AG09309 (cell line): Measurements from ENCODE around the gene RIOK1.

ENCODE experiments used
- DNase-seq: peaks from one replicate; pipeline ENCODE4 v3.0.0-alpha.2; 2010; ENCODE audit warnings: low read depth
- H3K4me3 ChIP-seq: 2 replicates; pipeline ENCODE4 v1.5.1; 2011; ENCODE audit warnings: mild to moderate bottlenecking, low read depth, low read length, moderate library complexity; ENCODE audit not compliant: control insufficient read depth
- TF ChIP-seq, protein P1 (sequence below): IDR thresholded peaks from 2 replicates; pipeline ENCODE4 v1.5.1; 2011; ENCODE audit warnings: mild to moderate bottlenecking, low read depth, low read length, inconsistent platforms; ENCODE audit not compliant: insufficient read depth, control insufficient read depth; ENCODE audit errors: missing control alignments

Gene RIOK1

GRCh38 chr6:7439228-7439627, 49.6 kb downstream of the RIOK1 start:
- TF ChIP-seq, protein P1, sequence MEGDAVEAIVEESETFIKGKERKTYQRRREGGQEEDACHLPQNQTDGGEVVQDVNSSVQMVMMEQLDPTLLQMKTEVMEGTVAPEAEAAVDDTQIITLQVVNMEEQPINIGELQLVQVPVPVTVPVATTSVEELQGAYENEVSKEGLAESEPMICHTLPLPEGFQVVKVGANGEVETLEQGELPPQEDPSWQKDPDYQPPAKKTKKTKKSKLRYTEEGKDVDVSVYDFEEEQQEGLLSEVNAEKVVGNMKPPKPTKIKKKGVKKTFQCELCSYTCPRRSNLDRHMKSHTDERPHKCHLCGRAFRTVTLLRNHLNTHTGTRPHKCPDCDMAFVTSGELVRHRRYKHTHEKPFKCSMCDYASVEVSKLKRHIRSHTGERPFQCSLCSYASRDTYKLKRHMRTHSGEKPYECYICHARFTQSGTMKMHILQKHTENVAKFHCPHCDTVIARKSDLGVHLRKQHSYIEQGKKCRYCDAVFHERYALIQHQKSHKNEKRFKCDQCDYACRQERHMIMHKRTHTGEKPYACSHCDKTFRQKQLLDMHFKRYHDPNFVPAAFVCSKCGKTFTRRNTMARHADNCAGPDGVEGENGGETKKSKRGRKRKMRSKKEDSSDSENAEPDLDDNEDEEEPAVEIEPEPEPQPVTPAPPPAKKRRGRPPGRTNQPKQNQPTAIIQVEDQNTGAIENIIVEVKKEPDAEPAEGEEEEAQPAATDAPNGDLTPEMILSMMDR: no peak
- no peak overlapping the region for H3K4me3 ChIP-seq
- no peak for DNase-seq

GRCh38 chr6:7440476-7440875, 50.9 kb downstream of the RIOK1 start:
- TF ChIP-seq, protein P1: no peak
- DNase-seq: no peak

GRCh38 chr6:7441048-7441775, 51.6 kb downstream of the RIOK1 start:
- H3K4me3 ChIP-seq: no peak overlapping the region
- DNase-seq: no peak
- TF ChIP-seq, protein P1: no peak

More at GRCh38 chr6:7440476-7440875, 50.9 kb downstream of the RIOK1 start:
- no peak overlapping the region for H3K4me3 ChIP-seq

GRCh38 chr6:7442467-7442866, 52.9 kb downstream of the RIOK1 start:
- H3K4me3 ChIP-seq: no peak overlapping the region
- DNase-seq: no peak
- TF ChIP-seq, protein P1: no peak

GRCh38 chr6:7445101-7445500, 55.5 kb downstream of the RIOK1 start:
- no peak for DNase-seq
- TF ChIP-seq, protein P1: no peak
- H3K4me3 ChIP-seq: no peak overlapping the region

DNA sequence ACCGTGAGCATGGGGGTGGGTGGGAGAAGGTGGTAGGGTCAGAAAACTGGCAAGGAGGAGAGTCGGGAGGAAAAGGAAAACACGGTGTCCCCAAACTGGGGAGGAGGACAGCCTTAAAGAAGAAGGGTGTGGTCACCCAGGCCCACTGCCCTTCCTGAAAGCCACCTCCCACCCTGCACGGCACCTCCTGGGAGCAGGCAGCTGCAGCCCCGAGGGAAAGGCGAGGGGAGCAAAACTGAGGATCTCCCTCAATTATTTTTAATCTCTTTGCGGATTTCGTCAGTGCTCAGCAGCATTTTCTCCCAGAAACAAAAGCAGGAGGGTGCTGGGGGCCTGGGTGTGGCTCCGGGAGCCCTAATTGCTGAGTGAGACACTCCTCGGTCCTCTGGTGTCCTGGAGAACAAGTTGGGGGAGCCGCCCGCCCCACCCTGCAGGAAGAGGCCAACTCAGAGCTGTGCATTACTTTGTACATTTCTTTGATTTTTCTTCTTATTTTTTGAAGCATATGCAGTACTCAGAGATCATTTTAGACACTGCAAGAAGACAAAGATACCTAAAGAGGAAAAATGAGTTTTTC, 56.4 kb downstream of the RIOK1 start:
- DNase-seq: no peak
- TF ChIP-seq, protein P1: no peak
- no peak overlapping the region for H3K4me3 ChIP-seq
